ENCODE data around the gene RFTN1. TPM values are rescaled to one million over a fixed set of nuclear protein-coding genes. Genes with fewer than 3 reads are reported as not detected.

Gene RFTN1
- total RNA-seq, 2 experiments from 2014 or later: 55.7 to 56.4 TPM

DNA sequence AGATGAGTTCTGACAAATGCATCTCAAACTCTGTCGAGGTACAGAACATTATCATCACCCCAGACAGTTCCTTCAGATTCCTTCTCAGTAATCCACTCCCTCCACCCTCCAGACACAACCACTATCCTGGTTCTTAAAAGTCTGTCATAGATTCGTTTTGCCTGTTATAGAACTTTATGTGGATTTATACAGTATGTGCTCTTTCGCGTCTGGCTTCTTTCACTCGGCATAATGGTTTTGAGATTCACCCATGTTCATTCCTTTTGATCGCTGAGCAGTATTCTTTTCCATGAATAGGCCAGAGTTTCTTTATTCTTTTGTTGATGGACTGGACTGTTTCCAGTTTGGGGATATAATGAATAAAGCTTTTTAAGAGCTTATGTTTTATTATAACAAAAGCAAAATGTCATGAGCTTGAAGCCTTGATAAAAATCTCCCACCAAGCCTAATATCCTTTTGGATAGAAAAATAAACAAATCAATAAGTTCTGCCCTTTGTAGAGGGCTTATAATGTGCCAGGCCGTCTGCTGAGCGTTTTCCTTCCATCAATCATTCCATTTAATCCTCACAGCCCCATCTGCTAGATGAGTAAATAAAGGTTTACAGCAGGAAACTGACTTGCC is 21.3 kb upstream of the RFTN1 start:
- peaks cover 12% of the 10 kb centered on the region for H3K27me3 Mint-ChIP-seq
- CTCF ChIA-PET: no interaction called here

DNA sequence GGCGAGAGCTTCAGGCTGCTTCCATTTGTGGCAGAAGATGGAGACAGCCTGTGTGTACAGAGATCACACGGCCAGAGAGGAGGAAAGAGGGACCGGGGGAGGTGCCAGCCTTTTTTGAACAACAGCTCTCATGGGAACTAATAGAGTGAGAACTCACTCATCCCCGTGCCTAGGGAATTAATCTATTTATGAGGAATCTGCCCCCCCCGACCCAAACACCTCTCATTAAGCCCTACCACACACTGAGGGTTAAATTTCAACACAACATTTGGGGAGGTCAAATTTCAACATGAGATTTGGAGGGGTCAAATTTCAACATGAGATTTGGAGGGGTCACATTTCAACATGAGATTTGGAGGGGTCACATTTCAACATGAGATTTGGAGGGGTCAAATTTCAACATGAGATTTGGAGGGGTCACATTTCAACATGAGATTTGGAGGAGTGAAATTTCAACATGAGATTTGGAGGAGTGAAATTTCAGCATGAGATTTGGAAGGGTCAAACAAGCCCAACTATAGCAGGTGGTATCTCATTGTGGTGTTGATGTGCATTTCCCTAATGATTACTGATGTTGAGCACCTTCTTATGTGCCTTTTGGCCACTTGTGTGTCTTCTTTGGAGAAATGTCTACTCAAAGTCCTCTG is 20.6 kb upstream of the RFTN1 start:
- Mint-ChIP-seq H3K4me1 (ENCODE audit: low read depth) (peaks cover 8% of the 10 kb centered on the region), H3K9me3 (no peaks in the 10 kb centered on the region), H3K27me3 (peaks cover 12% of the 10 kb centered on the region), H3K27ac (no peak overlapping the region), H3K36me3 (ENCODE audit: low read depth) (no peaks in the 10 kb centered on the region), H3K4me3 (no peak overlapping the region)
- no peak overlapping the region for H3K27ac ChIP-seq (ENCODE audit: low read depth in 1 of 2, low read length in 2 of 2)
- no peak for ATAC-seq (ENCODE audit: poor library complexity)
- no peaks in the 10 kb centered on the region for H3K36me3 ChIP-seq (ENCODE audit: insufficient read depth, low read length)
- intact Hi-C loops (cut with DNase I, micrococcal nuclease): loop anchor here in 1 of 2 experiments (5.0 kb wide), 1 partner anchor 247 kb away; no protein-coding TSS in a partner anchor
- DNase-seq: no peak
- H3K27me3 ChIP-seq (ENCODE audit: control insufficient read depth in 1 of 2, insufficient read depth in 2 of 2, low read length in 2 of 2): no peaks in the 10 kb centered on the region
- TF ChIP-seq, protein P1, sequence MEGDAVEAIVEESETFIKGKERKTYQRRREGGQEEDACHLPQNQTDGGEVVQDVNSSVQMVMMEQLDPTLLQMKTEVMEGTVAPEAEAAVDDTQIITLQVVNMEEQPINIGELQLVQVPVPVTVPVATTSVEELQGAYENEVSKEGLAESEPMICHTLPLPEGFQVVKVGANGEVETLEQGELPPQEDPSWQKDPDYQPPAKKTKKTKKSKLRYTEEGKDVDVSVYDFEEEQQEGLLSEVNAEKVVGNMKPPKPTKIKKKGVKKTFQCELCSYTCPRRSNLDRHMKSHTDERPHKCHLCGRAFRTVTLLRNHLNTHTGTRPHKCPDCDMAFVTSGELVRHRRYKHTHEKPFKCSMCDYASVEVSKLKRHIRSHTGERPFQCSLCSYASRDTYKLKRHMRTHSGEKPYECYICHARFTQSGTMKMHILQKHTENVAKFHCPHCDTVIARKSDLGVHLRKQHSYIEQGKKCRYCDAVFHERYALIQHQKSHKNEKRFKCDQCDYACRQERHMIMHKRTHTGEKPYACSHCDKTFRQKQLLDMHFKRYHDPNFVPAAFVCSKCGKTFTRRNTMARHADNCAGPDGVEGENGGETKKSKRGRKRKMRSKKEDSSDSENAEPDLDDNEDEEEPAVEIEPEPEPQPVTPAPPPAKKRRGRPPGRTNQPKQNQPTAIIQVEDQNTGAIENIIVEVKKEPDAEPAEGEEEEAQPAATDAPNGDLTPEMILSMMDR (IDR thresholded peaks at IDR 0.05): no peak
- POLR2A ChIA-PET: no interaction called here
- CTCF ChIA-PET: no interaction called here
- no peaks in the 10 kb centered on the region for H3K4me1 ChIP-seq (ENCODE audit: insufficient read depth, low read length)
- H3K9me3 ChIP-seq (ENCODE audit: control insufficient read depth in 1 of 2, insufficient read depth in 1 of 2, low read length in 2 of 2): no peaks in the 10 kb centered on the region
- H3K4me3 ChIP-seq (ENCODE audit: low read length): no peak overlapping the region

More for the DNA sequence above, 21.3 kb upstream of the RFTN1 start:
- POLR2A ChIA-PET: no interaction called here
- no peak overlapping the region for H3K27ac ChIP-seq (ENCODE audit: low read depth in 1 of 2, low read length in 2 of 2)
- H3K27ac Mint-ChIP-seq: no peak overlapping the region
- intact Hi-C loops (cut with DNase I, micrococcal nuclease): loop anchor here in 1 of 2 experiments (5.0 kb wide), 1 partner anchor 247 kb away; no protein-coding TSS in a partner anchor
- H3K4me1 ChIP-seq (ENCODE audit: insufficient read depth, low read length): no peaks in the 10 kb centered on the region
- H3K27me3 ChIP-seq (ENCODE audit: control insufficient read depth in 1 of 2, insufficient read depth in 2 of 2, low read length in 2 of 2): peaks cover 0 to 5% of the 10 kb centered on the region in 2 experiments
- H3K36me3 ChIP-seq (ENCODE audit: insufficient read depth, low read length): no peaks in the 10 kb centered on the region
- ATAC-seq (ENCODE audit: poor library complexity) (no peak), DNase-seq (no peak)
- H3K4me1 Mint-ChIP-seq (ENCODE audit: low read depth): peaks cover under 1% of the 10 kb centered on the region
- H3K9me3 Mint-ChIP-seq: no peaks in the 10 kb centered on the region
- H3K36me3 Mint-ChIP-seq (ENCODE audit: low read depth): no peaks in the 10 kb centered on the region
- no peak overlapping the region for H3K4me3 ChIP-seq (ENCODE audit: low read length)
- no peak overlapping the region for H3K4me3 Mint-ChIP-seq
- TF ChIP-seq, protein P1 (IDR thresholded peaks at IDR 0.05): no peak
- H3K9me3 ChIP-seq (ENCODE audit: control insufficient read depth in 1 of 2, insufficient read depth in 1 of 2, low read length in 2 of 2): no peaks in the 10 kb centered on the region

DNA sequence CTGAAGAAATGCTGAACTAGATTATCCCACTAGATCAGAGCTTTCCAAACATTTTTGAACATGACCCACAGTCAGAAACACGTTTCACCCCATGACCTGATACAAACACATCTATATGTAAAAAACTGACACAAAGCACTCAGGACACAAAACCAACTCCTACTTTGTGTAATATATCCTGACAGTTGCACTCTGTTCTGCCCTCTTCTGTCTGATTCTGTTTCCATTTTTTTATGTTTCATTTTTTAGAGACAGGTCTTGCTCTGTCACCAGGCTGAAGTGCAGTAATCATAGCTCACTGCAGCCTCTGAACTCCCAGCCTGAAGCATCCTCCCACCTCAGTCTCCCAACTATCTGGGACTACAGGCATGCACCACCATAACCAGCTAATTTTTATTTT is 15.8 kb upstream of the RFTN1 start:
- TF ChIP-seq, protein P1 (IDR thresholded peaks at IDR 0.05): peak; percentile 51
- ChIA-PET CTCF (interaction anchor here (0.6 to 1.7 kb wide), 10 partner anchors 12 to 265 kb away, joined by 3 to 7 read pairs (median 3); partner anchors contain the start of genes OXNAD1 and RFTN1), POLR2A (interaction anchor here (0.6 to 1.5 kb wide), 7 partner anchors 13 to 261 kb away, joined by 3 to 6 read pairs (median 5); no protein-coding TSS in a partner anchor)
- no peaks in the 10 kb centered on the region for H3K4me1 ChIP-seq (ENCODE audit: insufficient read depth, low read length)
- Mint-ChIP-seq H3K4me3 (no peak overlapping the region), H3K27me3 (no peaks in the 10 kb centered on the region), H3K27ac (no peak overlapping the region), H3K36me3 (ENCODE audit: low read depth) (no peaks in the 10 kb centered on the region), H3K9me3 (no peaks in the 10 kb centered on the region), H3K4me1 (ENCODE audit: low read depth) (peaks cover 12% of the 10 kb centered on the region)
- no peak overlapping the region for H3K4me3 ChIP-seq (ENCODE audit: low read length)
- no peak overlapping the region for H3K27ac ChIP-seq (ENCODE audit: low read depth in 1 of 2, low read length in 2 of 2)
- H3K36me3 ChIP-seq (ENCODE audit: insufficient read depth, low read length): no peaks in the 10 kb centered on the region
- H3K9me3 ChIP-seq (ENCODE audit: control insufficient read depth in 1 of 2, insufficient read depth in 1 of 2, low read length in 2 of 2): peaks cover 2% of the 10 kb centered on the region in 2 experiments
- H3K27me3 ChIP-seq (ENCODE audit: control insufficient read depth in 1 of 2, insufficient read depth in 2 of 2, low read length in 2 of 2): no peaks in the 10 kb centered on the region
- peak; percentile 89 for ATAC-seq (ENCODE audit: poor library complexity)
- intact Hi-C loops (cut with DNase I, micrococcal nuclease): loop anchor here (1.0 to 5.0 kb wide), 2 partner anchors 239 to 262 kb away; partner anchors contain the start of gene OXNAD1 (in 2 of the 2)
- peak in 3 of 14 experiments; percentile 47 to 53 (median 50) for DNase-seq

Data from CD4-positive, alpha-beta T cell (primary cell).